AG04450 (cell line): ENCODE measurements around the gene RGS6. TPM values are rescaled to one million over a fixed set of nuclear protein-coding genes. Genes with fewer than 3 reads are reported as not detected.

ENCODE experiments used
- CTCF ChIA-PET: fragments of 300-600, 350-600 bp; formaldehyde crosslinking; extraction: SDS; loops from one replicate; lab custom pipeline; 2022; ENCODE audit warnings: antibody characterized with exemption, inconsistent platforms; lab: Charles Lee
- POLR2A ChIA-PET: fragments of 350-600 bp; formaldehyde crosslinking; extraction: SDS; loops from one replicate; lab custom pipeline; 2021; ENCODE audit warnings: antibody characterized with exemption, inconsistent platforms; lab: Yijun Ruan, JAX
- DNase-seq: peaks from one replicate; pipeline ENCODE4 v3.0.0-alpha.2; 2011; ENCODE audit warnings: low read depth, low spot score
- H3K27ac ChIP-seq: one replicate; pipeline ENCODE4 v1.5.1; 2012; ENCODE audit warnings: low read depth, low read length, control low read depth
- H3K27me3 ChIP-seq: one replicate; pipeline ENCODE4 v1.6.0; 2012; ENCODE audit warnings: low read length; ENCODE audit not compliant: control insufficient read depth, insufficient read depth
- H3K4me3 ChIP-seq: 2 replicates; pipeline ENCODE4 v1.5.1; 2011; ENCODE audit warnings: mild to moderate bottlenecking, low read depth, low read length, control low read depth
- H3K9me3 ChIP-seq: 2 replicates; pipeline ENCODE4 v1.5.1; 2012; ENCODE audit warnings: low read length; ENCODE audit not compliant: control insufficient read depth, insufficient read depth
- polyA plus RNA-seq: library from polyadenylated mRNA; depleted of rRNA; stranded (reverse); fragments of >200 nt; gene quantifications from 2 replicates; pipeline ENCODE4 v1.2.3, GENCODE V29; 2011
- TF ChIP-seq, protein P1 (sequence below): IDR thresholded peaks from 2 replicates; pipeline ENCODE4 v1.5.1; 2011; ENCODE audit warnings: low read depth, low read length, control low read depth, inconsistent platforms

Gene RGS6
- polyA plus RNA-seq, 1 experiment, result not detected

DNA sequence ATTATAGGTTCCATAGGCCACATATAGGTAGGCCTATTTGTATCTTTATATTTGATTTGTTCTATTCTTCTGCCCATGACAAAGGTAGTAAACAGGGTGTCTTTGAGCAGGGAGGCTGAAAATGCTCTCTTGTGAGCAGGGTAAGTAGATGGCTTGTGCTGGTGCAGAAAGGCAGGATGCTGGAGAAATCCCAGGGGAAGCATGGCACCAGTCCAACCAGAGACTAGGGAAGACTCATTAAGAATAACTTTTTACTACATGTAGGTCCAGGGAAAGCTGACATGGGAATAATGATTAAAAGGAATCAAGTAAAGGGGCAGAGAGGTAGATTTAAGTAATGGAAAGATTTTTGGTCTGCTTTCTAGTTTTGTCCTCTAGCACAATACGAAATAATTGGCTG is 245.0 kb downstream of the RGS6 start:
- TF ChIP-seq, protein P1, sequence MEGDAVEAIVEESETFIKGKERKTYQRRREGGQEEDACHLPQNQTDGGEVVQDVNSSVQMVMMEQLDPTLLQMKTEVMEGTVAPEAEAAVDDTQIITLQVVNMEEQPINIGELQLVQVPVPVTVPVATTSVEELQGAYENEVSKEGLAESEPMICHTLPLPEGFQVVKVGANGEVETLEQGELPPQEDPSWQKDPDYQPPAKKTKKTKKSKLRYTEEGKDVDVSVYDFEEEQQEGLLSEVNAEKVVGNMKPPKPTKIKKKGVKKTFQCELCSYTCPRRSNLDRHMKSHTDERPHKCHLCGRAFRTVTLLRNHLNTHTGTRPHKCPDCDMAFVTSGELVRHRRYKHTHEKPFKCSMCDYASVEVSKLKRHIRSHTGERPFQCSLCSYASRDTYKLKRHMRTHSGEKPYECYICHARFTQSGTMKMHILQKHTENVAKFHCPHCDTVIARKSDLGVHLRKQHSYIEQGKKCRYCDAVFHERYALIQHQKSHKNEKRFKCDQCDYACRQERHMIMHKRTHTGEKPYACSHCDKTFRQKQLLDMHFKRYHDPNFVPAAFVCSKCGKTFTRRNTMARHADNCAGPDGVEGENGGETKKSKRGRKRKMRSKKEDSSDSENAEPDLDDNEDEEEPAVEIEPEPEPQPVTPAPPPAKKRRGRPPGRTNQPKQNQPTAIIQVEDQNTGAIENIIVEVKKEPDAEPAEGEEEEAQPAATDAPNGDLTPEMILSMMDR, result no peak
- Histone ChIP-seq H3K4me3 (no peak overlapping the region), H3K27me3 (no peaks in the 10 kb centered on the region), H3K9me3 (no peaks in the 10 kb centered on the region), H3K27ac (no peak overlapping the region)
- ChIA-PET CTCF (no interaction called here), POLR2A (no interaction called here)
- DNase-seq, result no peak

- ChIA-PET POLR2A (no interaction called here), CTCF (no interaction called here)
- Histone ChIP-seq H3K4me3 (no peak overlapping the region), H3K27ac (no peak overlapping the region), H3K9me3 (no peaks in the 10 kb centered on the region), H3K27me3 (no peaks in the 10 kb centered on the region)
- no peak for DNase-seq
- TF ChIP-seq, protein P1, result no peak
These were observed 246.3 kb downstream of the RGS6 start for GRCh38 chr14:72178517-72178916.

- H3K9me3 ChIP-seq, result no peaks in the 10 kb centered on the region
- no peak overlapping the region for H3K27ac ChIP-seq
- H3K4me3 ChIP-seq, result no peak overlapping the region
- ChIA-PET CTCF (no interaction called here), POLR2A (no interaction called here)
- H3K27me3 ChIP-seq, result no peaks in the 10 kb centered on the region
- no peak for DNase-seq
- TF ChIP-seq, protein P1, result no peak
These were observed 250.6 kb downstream of the RGS6 start for GRCh38 chr14:72182708-72183432.

- TF ChIP-seq, protein P1, result no peak
- Histone ChIP-seq H3K9me3 (no peaks in the 10 kb centered on the region), H3K27ac (no peak overlapping the region), H3K4me3 (no peak overlapping the region), H3K27me3 (no peaks in the 10 kb centered on the region)
- CTCF ChIA-PET, result interaction anchor here (0.7 kb wide), 1 partner anchor 861 kb away, joined by 4 read pairs; no protein-coding TSS in a partner anchor
- POLR2A ChIA-PET, result no interaction called here
- no peak for DNase-seq
These were observed 251.4 kb downstream of the RGS6 start for GRCh38 chr14:72183631-72184030.

- Histone ChIP-seq H3K27ac (no peak overlapping the region), H3K4me3 (no peak overlapping the region), H3K9me3 (no peaks in the 10 kb centered on the region), H3K27me3 (no peaks in the 10 kb centered on the region)
- TF ChIP-seq, protein P1, result no peak
- ChIA-PET CTCF (no interaction called here), POLR2A (no interaction called here)
- DNase-seq, result no peak
These were observed 254.3 kb downstream of the RGS6 start for GRCh38 chr14:72186523-72186922.
